Measurements from ENCODE around the gene PDCD11.

PDCD11 gene

DNA sequence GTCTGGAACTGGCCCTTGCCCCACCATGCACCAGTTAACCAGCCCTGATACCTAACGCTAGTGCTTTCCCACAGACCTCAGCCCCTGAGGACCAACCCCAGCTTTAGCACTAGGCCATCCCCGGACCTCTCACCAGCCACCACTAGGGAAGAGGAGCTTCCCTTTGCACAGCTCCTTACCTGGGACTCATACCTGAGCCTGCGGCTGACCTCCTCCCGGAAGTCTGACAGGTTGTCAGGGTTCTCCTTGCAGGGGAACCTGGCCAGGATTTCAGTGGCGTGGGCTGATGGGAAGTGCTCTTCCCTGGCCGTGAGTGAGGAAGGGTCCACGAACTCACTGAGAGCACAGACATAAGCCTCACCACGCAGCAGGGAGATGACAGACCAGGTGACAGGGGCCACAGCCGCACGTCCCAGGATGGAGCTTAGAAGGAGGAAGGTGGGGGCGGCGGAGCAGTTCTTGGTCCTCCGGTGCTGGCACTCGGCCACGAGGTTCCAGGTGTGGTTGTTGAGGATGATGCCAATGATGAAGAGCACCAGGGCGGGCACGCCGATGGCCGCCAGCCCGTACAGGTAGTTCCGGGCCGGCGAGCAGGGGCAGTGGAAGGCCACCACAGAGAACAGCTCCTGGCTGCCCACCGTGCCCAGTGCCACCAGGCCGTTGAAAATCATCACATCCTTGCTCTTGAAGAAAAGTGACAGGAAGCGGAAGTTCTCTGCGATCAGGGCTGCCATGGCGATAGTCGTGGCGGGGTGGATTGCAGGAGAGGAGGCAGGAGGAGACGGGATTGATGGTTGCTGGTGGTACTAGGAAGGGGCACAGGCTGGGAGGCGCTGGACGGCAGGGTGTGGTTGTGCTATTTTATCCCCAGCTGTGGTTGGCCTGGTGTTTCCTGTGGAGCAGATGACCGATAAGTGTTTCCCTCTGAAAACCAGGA is 53.0 kb downstream of the PDCD11 start:
- DNase-seq (ENCODE audit: low read depth) = no peak

DNA sequence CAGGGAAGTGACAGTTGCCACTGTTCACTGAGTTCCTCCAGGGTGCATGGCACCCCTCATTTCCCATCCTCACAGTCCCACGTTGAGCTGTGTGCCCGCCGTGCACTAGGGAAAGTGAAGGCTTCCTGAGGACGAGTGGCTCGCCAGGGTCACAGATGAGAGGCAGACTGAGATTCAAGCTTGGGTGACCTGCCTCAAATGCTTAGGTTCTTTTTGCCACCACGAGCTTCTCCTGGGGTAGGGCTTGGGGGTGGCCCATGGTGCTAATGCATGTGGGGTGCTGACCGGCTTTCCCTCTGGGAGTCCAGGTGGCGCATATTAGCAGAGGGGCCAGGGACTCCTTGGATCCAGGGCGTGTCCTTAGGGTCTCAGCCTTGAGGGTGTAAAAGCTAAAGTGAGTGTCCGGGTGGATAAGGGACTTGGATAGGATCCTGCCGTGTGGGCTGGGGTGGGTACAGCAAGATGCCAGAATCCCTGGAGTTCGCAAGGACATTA is 53.8 kb downstream of the PDCD11 start:
- no peak for DNase-seq (ENCODE audit: low read depth)

GRCh38 chr10:103451091-103451813 is 54.8 kb downstream of the PDCD11 start:
- DNase-seq (ENCODE audit: low read depth) = peak; percentile 13

- peak; percentile 57 for DNase-seq (ENCODE audit: low read depth)
These were observed 55.5 kb downstream of the PDCD11 start, which contains the start of gene CALHM2 for GRCh38 chr10:103451831-103452505. Gene CALHM2 (minus strand): TSS chr10:103452370. CDS start chr10:103449941, 2,429 bp downstream.

DNA sequence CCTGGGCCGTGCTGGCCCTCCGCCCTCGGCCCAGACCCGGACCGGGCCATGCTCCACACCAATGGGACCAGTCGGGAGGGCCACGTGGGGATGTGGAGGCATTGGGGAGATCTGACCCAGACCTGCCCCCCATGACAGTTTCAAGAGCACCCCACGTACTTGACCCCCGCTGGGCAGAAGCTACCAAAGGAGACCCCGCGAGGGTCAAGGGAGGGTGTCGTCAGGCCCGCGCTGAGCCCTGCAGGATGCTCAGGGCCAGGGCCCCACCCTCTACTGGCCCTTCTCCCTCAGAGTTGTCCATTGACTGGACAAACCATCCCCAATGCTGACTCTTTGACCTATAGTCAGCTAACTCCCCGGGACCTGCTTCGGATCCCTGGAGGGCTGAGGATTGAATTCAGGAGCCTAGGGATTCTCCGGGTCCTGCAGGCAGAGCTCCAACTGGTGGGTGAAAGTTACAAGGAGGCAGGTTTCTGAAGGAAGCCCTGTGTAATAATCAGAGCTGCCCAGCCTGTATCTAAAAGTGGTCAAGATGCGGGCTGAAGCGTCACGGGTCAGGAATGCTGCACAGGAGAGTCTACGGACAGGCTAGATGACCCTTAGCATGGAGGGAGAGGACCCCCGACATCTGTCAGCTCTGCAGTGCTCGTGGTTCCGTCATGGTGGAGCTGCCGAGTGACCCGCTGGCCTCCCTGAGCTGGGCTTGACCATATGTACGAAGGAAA is 56.2 kb downstream of the PDCD11 start:
- DNase-seq (ENCODE audit: low read depth) = no peak

GRCh38 chr10:103454026-103454425 is 57.6 kb downstream of the PDCD11 start:
- DNase-seq (ENCODE audit: low read depth) = no peak

DNA sequence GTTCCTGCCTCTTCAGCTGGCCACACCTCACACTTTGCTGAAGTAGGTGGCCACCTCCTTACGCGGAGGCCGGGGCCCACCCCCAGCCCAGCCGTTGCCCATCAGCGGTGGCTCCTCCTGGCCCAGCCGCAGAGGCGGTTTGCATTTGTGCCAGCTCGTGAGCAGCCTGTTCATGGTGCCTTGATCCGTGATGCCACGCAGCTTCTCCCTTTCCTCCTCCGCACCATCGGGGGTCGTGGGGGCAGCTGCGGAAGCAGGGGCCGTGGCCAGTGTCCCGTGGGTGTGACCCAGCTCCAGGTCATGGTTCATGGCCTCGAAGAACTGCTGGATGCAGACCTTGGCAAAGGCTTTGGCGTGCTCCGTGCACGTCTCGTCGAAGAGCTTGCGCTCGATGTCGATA is 58.8 kb downstream of the PDCD11 start:
- DNase-seq (ENCODE audit: low read depth) = no peak

DNA sequence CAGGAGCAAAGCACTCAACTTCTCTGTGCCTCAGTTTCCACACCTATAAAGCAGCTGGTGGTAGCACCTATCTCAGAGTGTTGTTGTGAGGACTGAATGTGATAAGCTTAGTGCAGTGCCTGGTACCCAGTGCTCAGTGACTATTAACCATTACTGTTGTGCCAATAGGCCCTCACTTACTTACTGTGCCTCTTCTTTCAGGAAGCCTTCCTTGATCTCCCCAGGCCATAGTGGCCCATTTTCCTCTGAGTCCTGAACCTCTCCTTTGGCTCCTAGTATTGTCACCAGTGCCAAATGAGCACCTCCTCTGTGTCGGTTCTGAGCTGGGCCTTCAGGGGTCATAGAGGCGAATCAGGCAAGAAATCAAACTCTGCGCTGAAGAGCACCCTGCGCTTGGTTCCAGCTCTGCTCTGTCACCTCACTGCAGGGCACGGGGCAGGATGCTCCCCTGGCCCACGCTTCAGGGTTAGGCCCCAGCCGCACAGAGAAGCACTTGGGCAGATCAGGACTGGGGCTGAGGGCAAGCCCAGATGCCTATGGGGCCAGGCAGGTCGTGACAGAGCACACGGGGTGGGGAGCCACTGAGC is 59.7 kb downstream of the PDCD11 start:
- no peak for DNase-seq (ENCODE audit: low read depth)

DNA sequence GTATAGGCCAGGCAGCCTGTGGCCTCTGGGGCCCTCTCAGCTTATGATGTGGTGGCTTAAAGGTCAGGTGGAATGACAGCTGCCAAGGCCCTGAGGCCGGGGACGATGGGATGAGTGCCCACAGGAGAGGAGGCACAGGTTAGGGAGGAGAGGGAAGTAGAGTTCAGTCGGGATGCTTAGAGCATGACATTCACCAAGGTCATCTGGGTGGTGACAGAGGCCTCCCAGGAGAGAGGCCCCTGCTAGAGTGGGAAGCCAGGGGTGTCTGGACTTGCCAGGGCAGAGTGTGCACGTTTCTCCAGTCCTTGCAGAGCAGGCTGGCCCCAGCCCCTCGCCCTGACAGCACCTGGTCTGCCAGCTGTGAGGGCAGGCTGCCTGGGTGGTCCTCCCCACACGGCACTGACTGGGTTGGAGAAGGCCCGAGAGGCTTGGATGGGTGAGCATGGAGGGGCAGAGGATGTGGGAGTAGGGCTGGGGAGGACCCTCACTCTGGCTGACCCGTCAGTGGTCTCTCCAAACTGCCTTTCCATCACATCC is 60.8 kb downstream of the PDCD11 start:
- DNase-seq (ENCODE audit: low read depth) = no peak

DNA sequence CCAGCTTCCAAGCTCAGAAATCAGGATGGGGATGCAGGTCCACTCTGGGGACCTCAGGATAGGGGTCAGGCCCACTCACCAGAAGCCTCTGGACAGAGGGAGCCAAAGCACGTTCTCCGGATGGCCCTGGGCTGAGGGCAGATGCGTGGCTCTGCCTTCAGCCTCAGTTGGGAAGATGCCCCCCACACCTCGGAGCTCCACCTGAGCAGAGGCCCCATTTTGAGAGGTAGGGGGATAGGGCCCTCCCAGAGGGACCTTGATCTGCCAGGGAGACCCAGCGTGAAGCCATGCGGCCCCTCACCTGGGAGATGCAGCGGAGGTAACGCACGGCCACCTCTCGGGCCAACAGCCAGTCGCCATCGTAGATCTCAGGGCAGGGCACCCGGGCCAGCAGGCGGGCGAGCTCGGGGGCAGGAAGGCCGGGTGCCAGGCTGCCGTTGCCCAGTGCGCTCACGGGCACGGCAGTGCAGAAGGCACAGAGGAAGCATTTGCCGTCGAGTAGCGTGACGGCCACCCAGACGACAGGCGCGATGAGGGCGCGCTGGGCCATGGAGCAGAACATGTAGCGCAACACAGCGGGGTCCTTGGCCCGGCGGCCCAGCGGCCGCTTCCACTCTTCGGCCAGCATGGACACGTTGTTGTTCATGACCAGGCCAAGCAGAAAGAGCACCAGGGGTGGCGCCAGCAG is 61.6 kb downstream of the PDCD11 start:
- DNase-seq (ENCODE audit: low read depth) = no peak

GRCh38 chr10:103458720-103459119 is 62.3 kb downstream of the PDCD11 start, which contains the start of gene CALHM1:
Gene CALHM1 (minus strand): TSS chr10:103458900. CDS start chr10:103458751, 149 bp downstream.
- no peak for DNase-seq (ENCODE audit: low read depth)

DNA sequence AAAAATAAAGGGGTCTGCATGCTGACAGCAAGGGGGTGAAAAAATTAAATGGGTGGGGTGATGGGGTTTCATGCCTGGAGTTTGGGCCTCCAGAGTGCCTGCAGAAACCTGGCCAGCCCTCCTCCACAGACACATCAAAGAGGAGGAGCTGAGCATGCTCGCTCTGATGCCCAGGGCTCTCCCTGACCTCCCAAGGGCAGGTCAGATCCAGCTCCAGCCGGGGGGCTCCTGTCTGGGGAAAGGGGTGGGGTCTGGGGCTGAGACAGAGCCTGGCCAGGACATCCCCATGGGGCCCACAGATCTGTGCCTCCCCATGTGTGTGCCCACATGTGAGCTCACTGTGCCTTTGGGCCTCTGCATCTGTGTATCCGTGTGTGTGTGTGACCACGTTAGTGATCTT is 63.2 kb downstream of the PDCD11 start:
- no peak for DNase-seq (ENCODE audit: low read depth)

GRCh38 chr10:103463499-103463898 is 67.1 kb downstream of the PDCD11 start:
- DNase-seq (ENCODE audit: low read depth) = no peak

DNA sequence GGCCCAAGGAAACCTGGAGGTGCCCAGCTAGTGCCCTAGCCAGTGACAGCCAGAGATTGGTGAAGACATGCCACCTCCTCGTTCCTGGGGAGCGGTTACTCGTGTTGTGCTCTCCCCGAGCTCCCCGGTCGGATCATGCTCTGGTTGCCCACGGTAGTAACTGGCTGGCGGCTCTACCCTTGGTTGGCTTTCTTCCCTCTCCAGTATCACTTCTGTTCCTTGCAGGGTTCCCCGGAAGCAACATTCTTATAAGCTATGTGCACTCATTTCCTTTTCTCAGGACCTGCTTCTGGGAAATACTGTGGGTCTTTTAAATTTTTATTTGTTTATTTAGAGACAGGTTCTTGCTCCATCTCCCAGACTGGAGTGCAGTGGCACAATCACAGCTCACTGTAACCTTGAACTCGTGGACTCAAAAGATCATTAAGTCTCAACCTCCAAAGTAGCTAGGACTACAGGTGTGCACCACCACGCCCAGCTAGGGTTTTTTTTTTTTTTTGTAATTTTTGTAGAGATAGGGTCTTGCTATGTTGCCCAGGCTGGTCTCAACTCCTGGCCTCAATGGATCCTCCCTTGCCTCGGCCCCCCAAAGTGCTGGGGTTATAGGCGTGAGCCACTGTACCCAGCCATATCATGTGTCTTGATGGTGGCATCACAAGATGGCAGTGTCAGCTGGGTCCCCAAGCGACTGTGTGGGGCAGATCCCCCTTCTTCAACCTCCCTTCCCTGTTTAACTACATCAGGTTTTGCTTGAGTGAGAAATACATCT is 69.2 kb downstream of the PDCD11 start:
- DNase-seq (ENCODE audit: low read depth) = no peak

GRCh38 chr10:103466734-103467133 is 70.3 kb downstream of the PDCD11 start:
- DNase-seq (ENCODE audit: low read depth) = peak; percentile 50

DNA sequence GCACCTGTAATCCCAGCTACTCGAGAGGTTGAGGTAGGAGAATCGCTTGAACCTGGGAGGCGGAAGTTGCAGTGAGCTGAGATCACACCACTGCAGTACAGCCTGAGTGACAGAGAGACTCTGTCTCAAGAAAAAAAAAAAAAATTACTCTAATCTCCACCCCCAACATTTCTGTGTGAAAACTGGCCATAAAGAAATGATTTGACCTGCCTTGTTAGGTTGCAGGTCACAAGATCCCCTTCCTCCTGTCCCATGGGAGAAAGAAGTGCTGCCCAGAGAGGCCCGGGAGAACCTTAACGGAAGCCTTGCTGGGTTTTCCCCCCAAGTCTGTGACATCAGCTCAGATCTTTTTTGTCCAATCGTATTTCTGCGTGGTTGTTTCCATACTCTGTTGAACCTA is 71.0 kb downstream of the PDCD11 start:
- no peak for DNase-seq (ENCODE audit: low read depth)

DNA sequence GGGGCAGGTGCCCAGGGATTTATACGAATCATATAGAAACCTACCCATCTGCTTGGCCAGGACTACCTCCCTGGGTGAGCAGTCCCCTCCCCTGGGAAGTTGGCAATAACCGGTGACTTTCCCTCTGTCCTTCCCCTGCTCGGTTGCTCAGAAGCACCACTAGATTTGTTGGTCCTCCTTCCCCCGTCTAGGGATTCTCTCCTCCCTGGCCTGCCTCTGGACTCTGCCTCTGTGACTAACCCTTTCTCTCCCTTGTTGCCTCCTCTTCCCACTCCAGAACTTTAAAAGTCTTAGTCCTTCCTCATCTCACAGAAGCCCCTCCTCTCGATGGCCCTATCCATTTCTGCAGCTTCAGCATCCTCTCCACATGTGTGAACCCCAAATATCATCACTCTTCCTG is 72.8 kb downstream of the PDCD11 start:
- DNase-seq (ENCODE audit: low read depth) = no peak

GRCh38 chr10:103470761-103471653 is 74.6 kb downstream of the PDCD11 start:
- no peak for DNase-seq (ENCODE audit: low read depth)

All from iris pigment epithelial cell (primary cell).